Stomach (tissue), 4 donors: ENCODE results near the gene EHD2.

Experiments
- EP300 ChIP-seq: sonication (generic); formaldehyde crosslinking; IDR thresholded peaks from one replicate; pipeline ENCODE4 v1.6.1; 2017; ENCODE audit warnings: antibody characterized with exemption
- POLR2AphosphoS5 ChIP-seq, 3 donors: sonication (generic); formaldehyde crosslinking; IDR thresholded peaks; one replicate each; pipeline ENCODE4 v1.6.1; 2016; ENCODE audit warnings: antibody characterized with exemption in 3 of 3
- TF ChIP-seq, protein P1 (sequence below), 7 experiments: fragments of 450-650 bp in 4 of 7; fragments of 200-600 bp in 3 of 7; sonication (generic) in 3 of 7; IDR thresholded peaks; one replicate each; pipeline ENCODE4 v1.5.1; 2016 to 2019; ENCODE audit warnings: antibody characterized with exemption in 7 of 7, control low read depth in 2 of 7, mild to moderate bottlenecking in 1 of 7

DNA sequence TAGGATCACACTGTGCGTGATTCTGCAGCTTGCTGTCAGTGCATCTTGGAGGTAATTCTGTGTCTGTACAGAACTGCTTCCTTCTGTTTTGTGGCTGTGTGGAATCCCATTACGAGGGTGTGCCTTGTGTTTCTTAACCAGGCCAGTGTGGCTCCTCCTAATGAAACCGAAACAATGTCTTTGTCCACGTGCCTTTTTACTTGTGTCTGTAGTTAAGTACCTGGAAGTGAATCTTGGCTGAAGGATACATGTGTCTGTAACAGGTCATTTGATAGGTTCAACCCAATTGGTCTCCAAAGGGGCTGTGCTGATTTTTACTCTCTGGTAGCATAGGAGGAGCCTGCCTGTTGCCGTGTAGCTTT, 45.2 kb downstream of the EHD2 start:
- TF ChIP-seq, protein P1, sequence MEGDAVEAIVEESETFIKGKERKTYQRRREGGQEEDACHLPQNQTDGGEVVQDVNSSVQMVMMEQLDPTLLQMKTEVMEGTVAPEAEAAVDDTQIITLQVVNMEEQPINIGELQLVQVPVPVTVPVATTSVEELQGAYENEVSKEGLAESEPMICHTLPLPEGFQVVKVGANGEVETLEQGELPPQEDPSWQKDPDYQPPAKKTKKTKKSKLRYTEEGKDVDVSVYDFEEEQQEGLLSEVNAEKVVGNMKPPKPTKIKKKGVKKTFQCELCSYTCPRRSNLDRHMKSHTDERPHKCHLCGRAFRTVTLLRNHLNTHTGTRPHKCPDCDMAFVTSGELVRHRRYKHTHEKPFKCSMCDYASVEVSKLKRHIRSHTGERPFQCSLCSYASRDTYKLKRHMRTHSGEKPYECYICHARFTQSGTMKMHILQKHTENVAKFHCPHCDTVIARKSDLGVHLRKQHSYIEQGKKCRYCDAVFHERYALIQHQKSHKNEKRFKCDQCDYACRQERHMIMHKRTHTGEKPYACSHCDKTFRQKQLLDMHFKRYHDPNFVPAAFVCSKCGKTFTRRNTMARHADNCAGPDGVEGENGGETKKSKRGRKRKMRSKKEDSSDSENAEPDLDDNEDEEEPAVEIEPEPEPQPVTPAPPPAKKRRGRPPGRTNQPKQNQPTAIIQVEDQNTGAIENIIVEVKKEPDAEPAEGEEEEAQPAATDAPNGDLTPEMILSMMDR (IDR thresholded peaks at IDR 0.05): no peak
- no peak for TF ChIP-seq POLR2AphosphoS5 (IDR thresholded peaks at IDR 0.05)
- TF ChIP-seq EP300: no peak
